Thyroid gland (tissue), 4 donors: ENCODE measurements around the gene ATRX. TPM values are rescaled to one million over a fixed set of nuclear protein-coding genes. Genes with fewer than 3 reads are reported as not detected.

Experiments
- DNase-seq, 2 donors: peaks; one replicate each; pipeline ENCODE4 v3.0.0-alpha.2; 2019
- H3K27ac ChIP-seq, 3 donors: fragments of 200-600 bp; sonication (generic); 1 replicate in 2 of 3; 2 replicates in 1 of 3; pipeline ENCODE4 v1.5.1; 2016 to 2019; ENCODE audit warnings: mild to moderate bottlenecking in 1 of 3, moderate library complexity in 1 of 3
- H3K27me3 ChIP-seq: fragments of 200-600 bp; sonication (generic); one replicate; pipeline ENCODE4 v1.5.1; 2019
- H3K36me3 ChIP-seq, 2 donors: fragments of 200-600 bp; sonication (generic); one replicate each; pipeline ENCODE4 v1.5.1; 2016 to 2019
- H3K4me1 ChIP-seq, 2 donors: fragments of 200-600 bp; sonication (generic); one replicate each; pipeline ENCODE4 v1.5.1; 2017 to 2019
- H3K4me3 ChIP-seq, 3 donors: fragments of 200-600 bp; sonication (generic); replicated peaks in 1 of 3; 1 replicate in 2 of 3; 2 replicates in 1 of 3; pipeline ENCODE4 v1.5.1; 2016; ENCODE audit warnings: mild to moderate bottlenecking in 1 of 3
- H3K9me3 ChIP-seq: fragments of 200-600 bp; sonication (generic); one replicate; pipeline ENCODE4 v1.5.1; 2017
- POLR2A ChIP-seq, 2 donors: fragments of 450-650 bp; IDR thresholded peaks; one replicate each; pipeline ENCODE4 v1.6.1; 2017; ENCODE audit warnings: antibody characterized with exemption in 2 of 2, mild to moderate bottlenecking in 2 of 2, moderate library complexity in 1 of 2
- WGBS, 2 donors: methylation state at CpG; one replicate each; pipeline ENCODE4 v1.1.5; 2017; 5-methylcytosine and 5-hydroxymethylcytosine counted together
- intact Hi-C: fragments of 100-400 bp; cut with DNase I; formaldehyde crosslinking; loops from one replicate; pipeline ENCODE4 v1.15.1; 2023
- total RNA-seq, 4 donors: library from RNA; depleted of rRNA; stranded (reverse); fragments of >200 nt; gene quantifications; one replicate each; pipeline ENCODE4 v1.2.3, GENCODE V29; 2016
- TF ChIP-seq, protein P1 (sequence below), 6 experiments: fragments of 200-600 bp in 3 of 6; fragments of 450-650 bp in 3 of 6; sonication (generic) in 3 of 6; IDR thresholded peaks; one replicate each; pipeline ENCODE4 v1.5.1; 2016 to 2019; ENCODE audit warnings: antibody characterized with exemption in 6 of 6, mild to moderate bottlenecking in 2 of 6, inconsistent platforms in 1 of 6, moderate library complexity in 1 of 6

Gene ATRX
- total RNA-seq, 4 donors from 2014 or later: 96.2 to 211 (median 131) TPM

DNA sequence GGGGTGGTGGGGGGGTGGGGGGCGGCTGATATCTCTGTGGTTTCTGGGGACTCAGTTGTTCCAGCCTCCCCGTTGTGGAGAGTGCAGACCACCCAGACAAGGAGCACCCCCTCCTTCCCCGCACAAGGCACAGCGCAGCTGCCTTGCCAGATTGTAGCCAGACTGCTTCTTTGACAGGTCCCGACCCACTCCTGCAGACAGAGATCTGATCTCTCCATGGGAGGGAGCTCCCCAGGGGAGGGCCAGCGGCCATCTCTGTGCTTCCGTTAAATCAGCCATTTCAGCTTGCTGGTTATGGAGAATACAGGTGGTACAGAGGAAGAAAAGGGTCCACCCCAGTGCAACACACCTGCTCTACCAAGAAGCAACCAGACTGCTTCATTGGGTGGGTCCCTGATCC lies 258.0 kb downstream of the ATRX start:
- no peaks in the 10 kb centered on the region for H3K27me3 ChIP-seq
- WGBS, 2 donors: no CpG with 5 or more reads among the region's 7 CpGs
- no peaks in the 10 kb centered on the region for H3K9me3 ChIP-seq
- intact Hi-C loops: no loop called here
- H3K4me1 ChIP-seq: no peaks in the 10 kb centered on the region
- no peaks in the 10 kb centered on the region for H3K36me3 ChIP-seq
- TF ChIP-seq, protein P1, sequence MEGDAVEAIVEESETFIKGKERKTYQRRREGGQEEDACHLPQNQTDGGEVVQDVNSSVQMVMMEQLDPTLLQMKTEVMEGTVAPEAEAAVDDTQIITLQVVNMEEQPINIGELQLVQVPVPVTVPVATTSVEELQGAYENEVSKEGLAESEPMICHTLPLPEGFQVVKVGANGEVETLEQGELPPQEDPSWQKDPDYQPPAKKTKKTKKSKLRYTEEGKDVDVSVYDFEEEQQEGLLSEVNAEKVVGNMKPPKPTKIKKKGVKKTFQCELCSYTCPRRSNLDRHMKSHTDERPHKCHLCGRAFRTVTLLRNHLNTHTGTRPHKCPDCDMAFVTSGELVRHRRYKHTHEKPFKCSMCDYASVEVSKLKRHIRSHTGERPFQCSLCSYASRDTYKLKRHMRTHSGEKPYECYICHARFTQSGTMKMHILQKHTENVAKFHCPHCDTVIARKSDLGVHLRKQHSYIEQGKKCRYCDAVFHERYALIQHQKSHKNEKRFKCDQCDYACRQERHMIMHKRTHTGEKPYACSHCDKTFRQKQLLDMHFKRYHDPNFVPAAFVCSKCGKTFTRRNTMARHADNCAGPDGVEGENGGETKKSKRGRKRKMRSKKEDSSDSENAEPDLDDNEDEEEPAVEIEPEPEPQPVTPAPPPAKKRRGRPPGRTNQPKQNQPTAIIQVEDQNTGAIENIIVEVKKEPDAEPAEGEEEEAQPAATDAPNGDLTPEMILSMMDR (IDR thresholded peaks at IDR 0.05): no peak
- TF ChIP-seq POLR2A (IDR thresholded peaks at IDR 0.05): no peak
- no peak overlapping the region for H3K27ac ChIP-seq
- no peak for DNase-seq
- no peak overlapping the region for H3K4me3 ChIP-seq

DNA sequence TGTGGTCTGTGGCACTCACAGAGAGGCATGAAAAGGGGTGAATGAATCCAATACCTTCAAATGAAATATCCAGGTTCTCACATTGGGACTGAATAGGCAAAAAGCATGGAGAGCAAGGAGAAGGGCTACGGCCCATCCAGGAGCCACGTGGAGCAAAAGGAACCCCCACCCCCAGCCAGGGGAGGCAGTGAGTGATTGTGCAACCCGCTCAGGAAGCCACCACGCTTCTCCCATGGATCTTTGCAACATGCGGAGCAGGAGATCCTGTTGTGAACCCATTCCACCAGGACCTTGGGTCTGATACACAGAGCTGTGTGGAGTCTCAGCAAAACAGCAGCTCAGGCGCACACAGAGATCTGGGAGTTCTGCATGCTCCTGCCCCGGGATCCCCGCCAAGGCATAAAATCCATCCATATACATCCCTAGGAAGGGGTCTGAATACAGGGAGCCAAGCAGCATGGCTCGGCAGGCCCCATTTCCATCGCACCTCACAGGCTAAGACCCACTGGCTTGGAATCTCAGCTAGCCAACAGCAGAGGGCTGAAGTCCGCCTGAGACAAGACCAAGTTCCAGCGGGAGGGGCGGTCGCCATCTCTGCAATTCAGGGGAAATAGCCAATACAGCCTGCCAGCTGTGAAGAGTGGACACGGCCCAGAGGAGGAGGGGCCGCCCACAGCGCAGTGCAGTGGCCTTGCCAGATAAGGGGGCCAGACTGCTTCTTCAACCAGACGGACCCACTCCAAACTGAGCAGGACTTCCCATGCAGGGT lies 258.6 kb downstream of the ATRX start:
- WGBS, 2 donors: 65 to 84% methylated on average over 2 to 3 of the region's 18 CpGs
- Histone ChIP-seq H3K9me3 (no peaks in the 10 kb centered on the region), H3K27me3 (no peaks in the 10 kb centered on the region), H3K36me3 (no peaks in the 10 kb centered on the region), H3K4me3 (no peak overlapping the region), H3K27ac (no peak overlapping the region), H3K4me1 (no peaks in the 10 kb centered on the region)
- intact Hi-C loops: no loop called here
- no peak for TF ChIP-seq POLR2A (IDR thresholded peaks at IDR 0.05)
- TF ChIP-seq, protein P1 (IDR thresholded peaks at IDR 0.05): no peak
- DNase-seq: peak in 1 of 2 donors; percentile 3

GRCh38 chrX:77519765-77520164 lies 266.3 kb downstream of the ATRX start:
- 100% methylated on average over 1 of the region's 1 CpG for WGBS, 2 donors
- no peak for TF ChIP-seq POLR2A (IDR thresholded peaks at IDR 0.05)
- TF ChIP-seq, protein P1 (IDR thresholded peaks at IDR 0.05): no peak
- Histone ChIP-seq H3K4me3 (no peak overlapping the region), H3K9me3 (no peaks in the 10 kb centered on the region), H3K36me3 (no peaks in the 10 kb centered on the region), H3K4me1 (no peaks in the 10 kb centered on the region), H3K27ac (no peak overlapping the region), H3K27me3 (no peaks in the 10 kb centered on the region)
- intact Hi-C loops: no loop called here
- no peak for DNase-seq

DNA sequence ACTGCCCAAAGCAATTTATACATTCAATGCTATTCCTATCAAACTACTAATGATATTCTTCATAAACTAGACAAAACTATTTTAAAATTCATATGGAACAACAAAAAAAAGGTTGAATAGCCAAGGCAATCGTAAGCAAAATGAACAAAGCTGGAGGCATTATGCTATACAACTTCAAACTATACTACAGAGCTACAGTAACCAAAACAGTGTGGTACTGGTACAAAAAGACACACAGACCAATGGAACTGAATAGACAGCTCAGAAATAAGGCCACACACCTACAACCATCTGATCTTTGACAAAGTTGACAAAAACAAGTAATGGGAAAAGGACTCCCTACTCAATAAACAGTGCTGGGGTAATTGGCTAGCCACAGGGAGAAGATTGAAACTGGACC lies 271.8 kb downstream of the ATRX start:
- Histone ChIP-seq H3K36me3 (peaks cover 0 to 6% of the 10 kb centered on the region in 2 donors), H3K9me3 (no peaks in the 10 kb centered on the region), H3K27ac (no peak overlapping the region), H3K27me3 (no peaks in the 10 kb centered on the region), H3K4me1 (no peaks in the 10 kb centered on the region), H3K4me3 (no peak overlapping the region)
- intact Hi-C loops: no loop called here
- no peak for DNase-seq
- 97 to 100% methylated on average over 1 of the region's 1 CpG for WGBS, 2 donors
- TF ChIP-seq POLR2A (IDR thresholded peaks at IDR 0.05): no peak
- TF ChIP-seq, protein P1 (IDR thresholded peaks at IDR 0.05): no peak

DNA sequence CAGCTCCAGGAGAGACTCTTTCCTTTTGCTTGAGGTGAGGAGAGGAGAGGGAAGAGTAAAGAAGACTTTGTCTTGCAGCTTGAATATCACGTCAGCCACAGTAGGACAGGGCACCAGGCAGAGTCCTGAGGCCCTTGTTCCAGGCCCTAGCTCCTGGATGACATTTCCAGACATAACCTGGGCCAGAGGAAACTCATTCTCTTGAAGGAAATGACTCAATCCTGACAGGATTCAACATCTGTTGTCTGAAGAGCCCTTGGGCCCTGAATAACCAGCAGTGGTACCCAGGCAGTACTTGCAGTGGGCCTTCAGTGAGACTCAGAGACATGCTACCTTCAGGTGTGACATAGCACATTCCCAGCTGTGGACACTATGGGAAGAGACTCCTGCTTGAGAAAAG lies 276.0 kb downstream of the ATRX start:
- Histone ChIP-seq H3K4me1 (no peaks in the 10 kb centered on the region), H3K27ac (no peak overlapping the region), H3K4me3 (no peak overlapping the region), H3K27me3 (no peaks in the 10 kb centered on the region), H3K9me3 (no peaks in the 10 kb centered on the region), H3K36me3 (peaks cover 0 to 6% of the 10 kb centered on the region in 2 donors)
- WGBS, 2 donors: no CpG with 5 or more reads among the region's 1 CpG
- TF ChIP-seq, protein P1 (IDR thresholded peaks at IDR 0.05): no peak
- TF ChIP-seq POLR2A (IDR thresholded peaks at IDR 0.05): no peak
- no peak for DNase-seq
- intact Hi-C loops: no loop called here
